HG02870 (cell line): ENCODE results near the gene PAQR4.

Source experiments
- ATAC-seq: cut with Tn5 transposase; IDR thresholded peaks from one replicate; pipeline ENCODE4 v1.9.1; 2021; ENCODE audit warnings: mild to moderate bottlenecking, moderate library complexity; ENCODE audit not compliant: unreplicated experiment

Gene PAQR4

DNA sequence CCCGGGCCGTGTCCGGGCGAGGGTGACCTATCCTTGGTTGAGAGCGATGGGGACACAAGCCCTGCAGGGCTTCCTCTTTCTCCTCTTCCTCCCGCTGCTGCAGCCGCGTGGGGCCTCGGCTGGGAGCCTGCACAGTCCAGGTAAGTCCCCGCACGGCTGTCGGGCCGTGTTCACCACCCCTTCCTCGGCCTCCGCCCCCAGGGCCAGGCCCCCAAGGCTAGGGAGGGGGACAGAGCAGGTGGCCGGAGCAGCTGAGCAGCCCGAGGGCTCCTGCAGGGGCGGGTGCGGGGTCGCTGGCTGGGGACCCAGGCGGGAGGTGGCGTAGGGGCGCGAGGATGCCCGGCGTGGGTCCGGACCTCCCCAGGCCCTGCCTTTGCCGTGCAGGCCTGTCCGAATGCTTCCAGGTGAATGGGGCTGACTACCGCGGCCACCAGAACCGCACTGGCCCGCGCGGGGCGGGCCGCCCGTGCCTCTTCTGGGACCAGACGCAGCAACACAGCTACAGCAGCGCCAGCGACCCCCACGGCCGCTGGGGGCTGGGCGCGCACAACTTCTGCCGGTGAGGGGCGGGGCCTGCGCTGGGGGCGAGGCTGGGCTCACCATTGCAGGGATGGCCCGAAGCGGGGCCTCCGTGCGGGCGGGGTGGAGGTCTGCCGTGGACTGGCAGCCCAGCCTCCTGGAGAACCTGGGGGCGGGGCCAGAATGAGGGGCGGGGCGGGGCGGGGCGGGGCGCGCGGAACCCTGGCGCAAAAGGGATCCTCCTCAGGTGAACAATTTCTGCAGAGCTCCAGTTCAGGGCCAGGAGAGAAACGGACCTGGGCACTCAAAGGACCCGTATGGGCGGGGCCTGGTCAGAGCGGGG lies 4.4 kb upstream of the PAQR4 start:
- no peak for ATAC-seq

DNA sequence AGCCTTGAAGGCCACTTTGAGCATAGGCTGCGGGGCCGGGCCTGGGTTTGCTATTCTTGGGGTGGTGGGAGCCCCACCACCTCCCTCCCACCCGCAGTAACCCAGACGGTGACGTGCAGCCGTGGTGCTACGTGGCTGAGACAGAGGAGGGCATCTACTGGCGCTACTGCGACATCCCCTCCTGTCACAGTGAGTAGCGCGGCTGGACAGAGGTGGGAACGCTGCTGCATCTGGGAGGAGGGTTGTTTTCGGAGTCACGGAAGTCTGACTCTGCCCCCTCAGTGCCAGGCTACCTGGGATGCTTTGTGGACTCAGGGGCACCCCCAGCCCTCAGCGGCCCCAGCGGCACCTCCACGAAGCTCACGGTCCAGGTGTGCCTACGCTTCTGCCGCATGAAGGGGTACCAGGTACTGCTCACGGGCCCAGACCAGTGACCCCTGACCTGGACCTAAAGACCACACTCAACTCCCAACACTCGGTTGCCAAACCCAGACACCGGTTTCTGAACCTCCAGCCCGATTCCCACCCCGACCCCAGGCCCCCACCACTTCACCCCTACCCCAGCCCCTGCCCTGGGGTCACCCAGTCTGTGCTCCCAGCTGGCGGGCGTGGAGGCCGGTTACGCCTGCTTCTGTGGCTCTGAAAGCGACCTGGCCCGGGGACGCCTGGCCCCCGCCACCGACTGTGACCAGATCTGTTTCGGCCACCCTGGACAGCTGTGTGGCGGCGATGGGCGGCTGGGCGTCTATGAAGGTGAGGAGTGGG lies 2.9 kb upstream of the PAQR4 start:
- no peak for ATAC-seq

DNA sequence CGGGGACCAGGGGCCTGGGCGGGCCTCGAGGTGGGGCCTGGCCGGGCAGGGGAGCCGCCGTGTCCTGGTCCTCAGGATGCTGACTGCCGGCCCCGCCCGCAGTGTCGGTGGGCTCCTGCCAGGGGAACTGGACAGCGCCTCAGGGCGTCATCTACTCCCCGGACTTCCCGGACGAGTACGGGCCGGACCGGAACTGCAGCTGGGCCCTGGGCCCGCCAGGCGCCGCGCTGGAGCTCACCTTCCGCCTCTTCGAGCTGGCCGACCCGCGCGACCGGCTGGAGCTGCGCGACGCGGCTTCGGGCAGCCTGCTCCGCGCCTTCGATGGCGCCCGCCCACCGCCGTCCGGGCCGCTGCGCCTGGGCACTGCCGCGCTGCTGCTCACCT lies 2.3 kb upstream of the PAQR4 start:
- ATAC-seq: no peak

DNA sequence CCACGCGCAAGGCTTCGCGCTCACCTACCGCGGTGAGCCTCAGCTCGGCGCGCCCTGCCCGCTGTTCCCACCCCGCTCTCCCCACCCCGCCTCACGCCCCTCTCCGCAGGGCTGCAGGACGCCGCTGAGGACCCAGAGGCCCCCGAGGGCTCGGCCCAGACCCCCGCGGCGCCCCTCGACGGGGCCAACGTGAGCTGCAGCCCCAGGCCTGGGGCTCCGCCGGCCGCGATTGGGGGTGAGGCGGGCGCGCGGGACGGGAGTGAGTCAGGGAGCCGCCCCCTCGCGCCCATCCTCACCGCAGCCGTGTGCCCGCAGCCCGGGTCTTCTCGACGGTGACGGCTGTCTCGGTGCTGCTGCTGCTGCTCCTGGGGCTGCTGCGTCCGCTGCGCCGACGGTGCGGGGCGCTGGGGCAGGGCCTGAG lies 1.9 kb upstream of the PAQR4 start:
- ATAC-seq: no peak

DNA sequence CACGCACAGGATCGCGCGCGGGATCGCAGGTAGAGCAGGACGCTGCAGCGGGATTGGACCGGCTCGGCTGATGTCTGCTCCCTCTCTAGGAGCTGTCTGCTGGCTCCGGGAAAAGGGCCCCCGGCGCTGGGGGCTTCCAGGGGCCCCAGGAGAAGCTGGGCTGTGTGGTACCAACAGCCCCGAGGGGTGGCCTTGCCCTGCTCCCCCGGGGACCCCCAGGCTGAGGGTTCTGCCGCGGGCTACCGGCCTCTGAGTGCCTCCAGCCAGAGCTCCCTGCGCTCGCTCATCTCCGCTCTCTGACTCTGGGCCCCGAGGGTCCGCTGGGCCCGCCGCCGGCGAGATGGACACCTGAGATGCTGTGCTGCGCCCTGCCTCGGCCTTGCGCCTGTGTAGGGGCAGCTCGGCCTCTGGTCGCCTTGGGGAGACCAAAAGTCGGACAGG lies 1.4 kb upstream of the PAQR4 start:
- no peak for ATAC-seq

DNA sequence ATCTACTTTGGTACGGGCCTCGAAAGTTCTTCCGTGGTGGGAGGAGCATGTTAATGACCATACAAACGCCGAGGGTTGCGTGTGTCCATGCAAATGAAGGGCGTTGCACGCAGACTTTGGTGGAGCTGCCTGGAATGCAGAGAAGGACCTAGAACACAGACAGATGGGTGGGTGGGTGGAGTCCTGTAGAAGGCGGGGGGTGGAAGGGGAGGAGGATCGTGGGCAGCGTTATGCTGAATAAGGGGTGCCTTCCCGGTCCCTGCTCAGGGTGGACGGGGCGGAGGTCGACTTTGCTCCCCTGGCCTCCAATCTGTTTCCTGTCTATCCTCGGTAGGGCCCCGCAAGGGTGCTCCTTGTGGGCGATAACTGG lies 795 bp upstream of the PAQR4 start:
- ATAC-seq: no peak

DNA sequence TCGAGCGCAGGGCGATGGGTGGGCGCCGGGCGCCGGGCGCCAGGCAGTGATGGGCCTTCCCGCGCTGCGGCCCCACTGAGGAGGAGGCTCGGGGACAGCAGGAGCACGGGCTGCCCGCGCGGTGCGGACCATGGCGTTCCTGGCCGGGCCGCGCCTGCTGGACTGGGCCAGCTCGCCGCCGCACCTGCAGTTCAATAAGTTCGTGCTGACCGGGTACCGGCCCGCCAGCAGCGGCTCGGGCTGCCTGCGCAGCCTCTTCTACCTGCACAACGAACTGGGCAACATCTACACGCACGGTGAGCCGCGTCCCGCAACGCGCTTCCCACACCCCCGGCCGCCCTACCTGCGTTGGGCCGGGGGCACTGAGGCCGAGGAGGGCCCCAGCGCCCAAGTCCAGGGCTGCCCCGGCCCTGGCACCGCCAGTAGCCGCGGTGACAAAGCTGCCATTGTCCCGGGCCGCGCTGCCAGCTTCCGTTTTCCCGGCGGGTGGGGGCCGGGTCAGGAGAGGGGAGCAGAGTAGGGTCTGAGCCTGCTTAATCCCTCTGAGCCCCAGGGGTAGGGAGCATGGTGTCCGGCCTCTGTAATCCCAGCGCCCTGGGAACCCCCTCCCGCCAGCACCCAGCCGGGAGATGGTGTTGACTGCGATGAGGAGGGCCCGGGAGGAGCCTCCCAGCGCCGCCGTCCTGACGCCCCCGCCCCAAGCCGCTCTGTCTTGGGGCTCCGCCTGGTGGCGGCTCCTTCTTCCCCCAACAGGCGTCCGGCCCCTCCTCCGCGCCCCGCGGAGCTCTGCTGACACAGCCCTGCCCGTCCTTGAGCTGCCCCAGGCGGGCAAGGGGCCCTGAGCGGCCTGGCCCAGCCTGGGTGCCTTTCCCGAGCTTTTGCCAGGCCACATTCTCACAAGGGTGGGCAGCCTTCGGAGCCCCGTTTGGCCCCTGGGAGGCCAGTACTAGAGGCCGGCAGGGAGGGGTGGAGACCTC lies 685 bp downstream of the PAQR4 start:
- ATAC-seq: no peak

DNA sequence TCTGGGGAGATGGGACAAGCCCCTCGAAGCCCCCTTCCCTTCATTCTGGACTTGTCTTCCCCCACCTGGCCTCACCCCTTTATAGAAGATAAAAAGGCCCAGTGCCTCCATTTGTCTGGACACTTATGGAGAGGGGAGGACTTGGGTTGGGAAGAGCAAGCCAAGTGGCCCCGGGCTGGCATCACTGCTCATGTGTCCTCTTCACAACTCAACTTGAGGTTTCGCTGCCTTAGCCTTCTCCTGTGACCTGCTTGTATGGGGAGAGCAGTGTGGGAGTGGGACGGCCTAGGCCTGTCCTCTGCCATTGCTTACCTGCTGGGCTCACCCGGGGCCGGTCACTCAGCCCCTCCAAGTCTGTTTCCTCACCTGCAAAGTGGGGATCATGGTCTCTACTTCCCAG lies 1.4 kb downstream of the PAQR4 start:
- no peak for ATAC-seq

DNA sequence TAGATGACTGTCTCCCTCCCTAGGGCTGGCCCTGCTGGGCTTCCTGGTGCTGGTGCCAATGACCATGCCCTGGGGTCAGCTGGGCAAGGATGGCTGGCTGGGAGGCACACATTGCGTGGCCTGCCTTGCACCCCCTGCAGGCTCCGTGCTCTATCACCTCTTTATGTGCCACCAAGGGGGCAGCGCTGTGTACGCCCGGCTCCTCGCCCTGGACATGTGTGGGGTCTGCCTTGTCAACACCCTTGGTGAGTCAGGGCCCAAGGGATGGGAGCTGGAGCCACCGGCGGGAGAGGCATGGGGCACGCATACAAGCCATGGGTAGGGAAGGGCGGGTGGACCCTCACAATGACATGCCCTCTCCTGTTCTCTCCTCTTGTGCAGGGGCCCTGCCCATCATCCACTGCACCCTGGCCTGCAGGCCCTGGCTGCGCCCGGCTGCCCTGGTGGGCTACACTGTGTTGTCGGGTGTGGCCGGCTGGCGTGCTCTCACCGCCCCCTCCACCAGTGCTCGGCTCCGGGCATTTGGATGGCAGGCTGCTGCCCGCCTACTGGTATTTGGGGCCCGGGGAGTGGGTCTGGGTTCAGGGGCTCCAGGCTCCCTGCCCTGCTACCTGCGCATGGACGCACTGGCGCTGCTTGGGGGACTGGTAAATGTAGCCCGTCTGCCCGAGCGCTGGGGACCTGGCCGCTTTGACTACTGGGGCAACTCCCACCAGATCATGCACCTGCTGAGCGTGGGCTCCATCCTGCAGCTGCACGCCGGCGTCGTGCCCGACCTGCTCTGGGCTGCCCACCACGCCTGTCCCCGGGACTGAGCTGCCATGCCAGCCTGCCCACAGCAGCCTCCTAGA lies 2.2 kb downstream of the PAQR4 start:
- ATAC-seq: no peak

DNA sequence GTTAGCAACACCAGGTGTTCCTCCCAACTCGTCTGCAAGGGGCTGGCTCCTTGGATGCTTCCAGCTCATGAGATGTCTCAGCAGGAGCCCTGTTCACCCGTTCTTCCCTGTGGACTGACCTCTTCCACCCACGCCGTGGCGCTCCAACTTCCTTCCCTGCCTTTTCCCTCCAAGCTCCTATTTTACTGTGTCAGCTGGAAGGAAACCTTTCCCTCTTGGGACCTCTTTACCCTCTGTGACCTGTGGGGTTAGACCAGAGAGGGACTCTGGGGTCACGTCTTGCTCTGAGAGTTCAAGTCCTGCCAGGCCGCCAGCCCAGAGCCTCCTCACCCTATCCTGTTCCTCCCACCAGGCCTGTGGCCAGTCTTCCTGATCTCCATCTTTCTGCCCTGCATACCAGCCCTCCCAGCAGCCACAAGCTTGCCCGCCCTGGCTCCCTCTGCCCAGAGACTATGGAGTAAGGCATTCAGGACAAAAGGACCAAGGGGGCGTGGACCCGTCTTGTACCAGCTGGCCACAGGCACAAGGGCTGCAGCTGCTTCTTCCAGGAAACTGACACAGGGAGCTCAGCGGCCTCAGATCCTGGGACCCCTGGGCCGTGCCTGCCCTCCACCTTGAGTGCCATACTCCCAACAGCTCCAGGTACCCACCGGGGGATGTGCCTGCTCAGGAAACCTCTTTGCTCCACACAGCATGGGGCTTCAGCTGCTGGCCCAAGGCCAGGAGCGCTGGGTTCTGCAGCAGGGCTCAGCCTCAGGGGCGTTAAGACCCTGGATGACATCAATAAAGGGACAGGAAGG lies 3.0 kb downstream of the PAQR4 start:
- ATAC-seq: no peak

DNA sequence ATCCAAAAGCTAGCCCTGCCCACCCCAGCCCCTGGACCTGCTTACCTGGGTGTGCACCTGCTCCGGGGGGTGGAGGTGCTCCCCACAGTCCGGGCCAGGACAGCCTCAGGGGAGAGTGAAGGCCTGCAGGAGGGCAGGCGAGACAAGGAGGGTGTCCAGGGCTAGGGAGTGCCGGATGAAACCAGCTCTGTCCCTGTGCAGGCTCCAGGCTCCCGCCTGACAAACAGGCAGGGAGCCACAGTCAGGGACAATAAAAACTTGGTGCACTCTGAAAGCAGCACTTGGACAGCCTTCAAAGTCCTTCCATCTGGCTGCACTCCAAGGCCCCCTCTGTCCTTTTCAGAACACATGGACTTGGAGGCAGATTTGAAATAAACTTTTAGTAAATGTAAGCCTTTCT lies 3.9 kb downstream of the PAQR4 start:
- no peak for ATAC-seq

DNA sequence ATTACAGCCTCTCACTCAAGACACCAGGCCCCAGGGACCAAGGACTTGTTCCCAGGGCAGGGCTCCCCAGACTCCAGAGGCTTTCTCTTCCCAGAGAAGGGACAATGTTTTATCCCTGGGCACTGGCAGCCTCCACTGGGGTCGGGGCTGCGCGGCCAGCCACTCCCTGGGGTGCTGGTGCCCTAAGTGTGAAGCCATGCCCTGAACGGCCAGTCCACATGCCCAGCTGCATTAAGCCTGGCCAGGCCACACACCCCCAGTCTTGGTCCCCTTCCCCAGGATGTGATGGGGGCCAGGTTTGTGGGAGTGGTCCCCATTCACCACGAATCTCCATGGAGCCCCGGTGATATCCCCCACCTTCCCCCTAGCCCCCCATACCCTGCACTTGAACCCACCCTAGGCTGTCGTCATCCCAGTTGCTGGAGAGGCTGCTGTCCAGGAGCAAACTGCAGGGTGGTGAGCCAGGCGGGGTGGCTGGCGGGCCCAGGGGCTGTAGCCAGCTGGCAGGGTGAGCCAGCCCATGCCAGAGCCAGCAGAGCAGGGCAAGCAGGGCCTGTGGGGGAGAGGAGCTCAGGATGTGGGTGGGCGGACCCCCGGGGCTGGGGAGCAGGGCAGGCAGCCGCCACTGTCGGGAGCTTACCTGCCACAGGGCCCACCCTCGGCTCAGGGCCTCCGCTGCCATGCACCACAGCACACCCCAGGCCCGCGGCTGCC lies 4.6 kb downstream of the PAQR4 start:
- no peak for ATAC-seq

DNA sequence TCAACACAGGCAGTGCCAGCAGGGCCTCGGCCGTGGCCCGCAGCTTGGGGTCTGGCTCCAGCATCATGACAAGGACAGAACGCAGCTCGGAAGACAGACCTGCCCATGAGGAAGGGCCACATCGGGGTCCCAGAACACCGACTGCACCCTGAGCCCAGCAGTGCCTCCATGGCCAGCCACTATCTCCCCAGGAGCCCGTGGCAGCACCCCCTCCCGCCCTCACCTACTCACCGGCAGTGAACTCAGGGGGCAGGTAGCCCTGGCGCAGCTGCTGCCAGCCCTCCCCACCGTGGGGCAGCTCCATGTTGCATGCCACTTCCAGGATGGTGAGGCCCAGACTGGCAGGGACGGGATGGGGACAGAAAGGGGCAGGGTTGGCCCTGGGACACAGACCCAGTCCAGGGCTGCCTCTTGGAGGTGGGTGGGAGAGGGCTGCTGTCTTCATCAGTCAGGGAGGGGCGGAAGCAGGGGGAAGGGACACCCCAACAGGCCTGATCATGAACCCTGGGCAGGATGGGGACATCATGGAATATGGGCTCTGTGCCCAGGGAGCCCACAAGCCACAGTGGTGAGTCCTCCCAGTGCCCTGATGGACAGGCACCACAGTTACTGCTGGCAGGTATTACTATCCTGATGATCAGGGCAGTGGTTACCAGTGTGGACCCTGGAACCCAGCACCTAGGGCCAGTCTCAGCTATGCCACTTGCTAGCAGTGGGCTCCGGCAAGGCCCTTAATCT lies 5.3 kb downstream of the PAQR4 start:
- no peak for ATAC-seq

DNA sequence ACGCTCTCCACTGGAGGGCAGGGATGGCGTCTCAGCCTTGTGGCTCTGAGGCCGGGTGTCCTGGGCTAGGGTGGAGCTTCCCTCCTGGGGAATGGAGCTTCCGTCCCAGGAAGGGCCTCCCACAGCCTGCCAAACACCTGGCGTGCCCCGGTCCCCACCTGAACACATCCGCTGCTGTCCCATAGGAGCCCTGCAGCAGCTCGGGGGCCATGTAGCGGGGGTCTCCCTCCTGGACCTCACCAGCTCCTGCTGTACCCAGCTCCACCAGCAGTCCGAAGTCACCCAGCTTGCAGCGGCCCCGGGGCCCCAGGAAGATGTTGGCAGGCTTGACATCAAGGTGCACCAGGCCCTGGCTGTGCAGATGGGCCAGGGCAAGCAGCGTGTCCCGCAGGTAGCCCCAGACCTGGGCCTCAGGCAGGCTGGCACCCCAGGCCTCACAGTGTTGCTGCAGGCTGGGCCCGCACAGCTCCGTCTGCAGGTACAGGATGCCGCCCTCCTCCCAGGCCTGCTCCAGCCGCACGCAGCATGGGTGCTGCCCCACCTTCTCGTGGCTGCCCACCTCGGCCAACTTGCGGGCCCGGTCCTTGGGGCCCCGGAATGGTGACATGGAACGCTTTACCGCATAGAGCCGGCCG lies 6.1 kb downstream of the PAQR4 start:
- no peak for ATAC-seq

DNA sequence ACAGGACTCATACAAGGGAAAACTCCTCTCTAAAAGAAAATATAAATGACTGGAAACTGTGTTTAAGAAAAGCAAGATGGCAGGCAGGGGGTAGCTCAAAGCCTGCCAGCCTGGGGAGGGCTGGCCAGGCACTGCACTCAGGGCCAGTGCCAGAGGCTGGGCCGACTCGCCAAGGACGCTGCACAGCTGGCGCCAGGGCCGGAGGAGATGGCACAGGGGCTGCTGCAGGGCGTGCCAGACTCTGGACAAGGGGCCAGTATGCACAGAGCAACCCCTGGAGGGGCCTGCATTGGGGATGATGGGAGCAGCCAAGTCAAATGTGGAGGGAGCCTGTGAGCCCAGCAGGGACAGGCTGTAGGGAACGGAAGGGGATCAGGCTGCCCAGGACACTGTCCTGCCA lies 7.1 kb downstream of the PAQR4 start:
- ATAC-seq: no peak

DNA sequence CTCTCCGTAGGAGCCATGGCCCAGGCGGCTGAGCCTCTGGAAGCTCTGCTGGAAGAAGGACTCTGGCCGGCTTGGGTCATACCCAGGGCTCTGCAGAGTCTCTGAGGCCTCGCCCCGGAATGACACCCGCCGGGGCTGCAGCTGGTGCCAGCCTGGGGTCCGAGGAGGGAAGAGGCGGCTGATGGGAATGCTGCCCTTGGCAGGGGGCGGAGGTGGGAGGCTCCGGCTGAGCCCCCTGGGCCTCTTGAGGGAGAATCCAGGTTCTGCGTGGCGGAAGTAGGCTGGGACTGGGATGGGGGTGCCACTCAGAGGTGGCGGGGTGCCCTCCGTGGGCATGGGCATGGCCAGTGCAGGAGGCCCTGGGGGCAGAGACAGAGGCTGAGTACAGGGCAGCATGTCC lies 7.5 kb downstream of the PAQR4 start:
- no peak for ATAC-seq

DNA sequence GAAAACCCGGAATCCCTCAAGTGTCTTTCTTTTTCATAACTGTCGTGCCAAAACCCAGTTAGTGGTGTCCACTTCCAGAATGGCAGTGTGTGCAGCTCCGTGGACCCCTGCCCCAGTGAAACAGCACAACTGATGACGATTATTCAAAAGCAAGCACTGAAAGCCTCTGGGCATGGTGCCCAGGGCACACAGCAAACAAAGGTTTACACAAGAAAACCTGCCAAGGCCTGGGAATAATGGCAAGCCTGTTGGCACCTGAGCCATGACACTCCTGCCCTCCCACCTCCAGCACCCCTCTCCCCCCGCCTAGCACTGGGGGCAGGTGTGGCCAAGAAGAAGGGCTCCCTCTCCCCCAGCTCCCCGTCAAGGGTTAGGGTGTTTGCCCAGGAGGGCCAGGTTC lies 8.3 kb downstream of the PAQR4 start:
- no peak for ATAC-seq
